ENCODE data around the gene RTN4RL2.

DNA sequence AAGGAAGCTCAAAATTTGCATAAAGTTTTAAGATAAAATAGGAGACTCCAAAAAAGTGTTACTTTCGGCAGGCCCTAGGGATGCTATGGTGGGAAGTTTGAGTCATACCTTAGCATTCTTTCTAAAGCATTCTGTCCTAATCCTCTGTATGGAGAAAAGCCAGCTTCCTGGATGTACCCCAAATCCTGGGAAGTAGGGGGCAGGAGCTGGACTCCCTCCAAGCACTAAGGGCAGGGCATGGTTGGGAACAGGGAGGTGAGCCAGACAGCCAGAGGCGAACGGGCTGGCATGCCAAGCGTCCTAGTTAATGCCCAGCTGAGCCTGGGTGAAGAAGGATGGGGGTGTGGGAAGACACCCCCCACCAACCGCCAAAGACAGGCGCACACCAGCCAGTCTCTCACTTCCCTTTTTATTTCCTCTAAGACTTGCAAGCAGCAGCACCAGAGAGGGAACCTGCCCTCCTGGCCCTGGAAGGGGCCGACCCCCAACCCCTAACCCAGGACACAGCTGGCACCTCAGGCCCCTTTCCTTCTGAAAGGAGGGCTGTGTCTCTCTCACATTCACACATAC is 23.9 kb downstream of the RTN4RL2 start:
- TF ChIP-seq POLR2AphosphoS5 (IDR thresholded peaks at IDR 0.05): no peak
- no peak for TF ChIP-seq SMC3 (conservative IDR thresholded peaks at IDR 0.05; ENCODE audit: poor library complexity)
- no peak for TF ChIP-seq MXI1 (conservative IDR thresholded peaks at IDR 0.05; ENCODE audit: poor library complexity, severe bottlenecking)
- TF ChIP-seq, protein P1, sequence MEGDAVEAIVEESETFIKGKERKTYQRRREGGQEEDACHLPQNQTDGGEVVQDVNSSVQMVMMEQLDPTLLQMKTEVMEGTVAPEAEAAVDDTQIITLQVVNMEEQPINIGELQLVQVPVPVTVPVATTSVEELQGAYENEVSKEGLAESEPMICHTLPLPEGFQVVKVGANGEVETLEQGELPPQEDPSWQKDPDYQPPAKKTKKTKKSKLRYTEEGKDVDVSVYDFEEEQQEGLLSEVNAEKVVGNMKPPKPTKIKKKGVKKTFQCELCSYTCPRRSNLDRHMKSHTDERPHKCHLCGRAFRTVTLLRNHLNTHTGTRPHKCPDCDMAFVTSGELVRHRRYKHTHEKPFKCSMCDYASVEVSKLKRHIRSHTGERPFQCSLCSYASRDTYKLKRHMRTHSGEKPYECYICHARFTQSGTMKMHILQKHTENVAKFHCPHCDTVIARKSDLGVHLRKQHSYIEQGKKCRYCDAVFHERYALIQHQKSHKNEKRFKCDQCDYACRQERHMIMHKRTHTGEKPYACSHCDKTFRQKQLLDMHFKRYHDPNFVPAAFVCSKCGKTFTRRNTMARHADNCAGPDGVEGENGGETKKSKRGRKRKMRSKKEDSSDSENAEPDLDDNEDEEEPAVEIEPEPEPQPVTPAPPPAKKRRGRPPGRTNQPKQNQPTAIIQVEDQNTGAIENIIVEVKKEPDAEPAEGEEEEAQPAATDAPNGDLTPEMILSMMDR (IDR thresholded peaks at IDR 0.05; ENCODE audit: poor library complexity, severe bottlenecking): no peak
- TF ChIP-seq, protein P2, sequence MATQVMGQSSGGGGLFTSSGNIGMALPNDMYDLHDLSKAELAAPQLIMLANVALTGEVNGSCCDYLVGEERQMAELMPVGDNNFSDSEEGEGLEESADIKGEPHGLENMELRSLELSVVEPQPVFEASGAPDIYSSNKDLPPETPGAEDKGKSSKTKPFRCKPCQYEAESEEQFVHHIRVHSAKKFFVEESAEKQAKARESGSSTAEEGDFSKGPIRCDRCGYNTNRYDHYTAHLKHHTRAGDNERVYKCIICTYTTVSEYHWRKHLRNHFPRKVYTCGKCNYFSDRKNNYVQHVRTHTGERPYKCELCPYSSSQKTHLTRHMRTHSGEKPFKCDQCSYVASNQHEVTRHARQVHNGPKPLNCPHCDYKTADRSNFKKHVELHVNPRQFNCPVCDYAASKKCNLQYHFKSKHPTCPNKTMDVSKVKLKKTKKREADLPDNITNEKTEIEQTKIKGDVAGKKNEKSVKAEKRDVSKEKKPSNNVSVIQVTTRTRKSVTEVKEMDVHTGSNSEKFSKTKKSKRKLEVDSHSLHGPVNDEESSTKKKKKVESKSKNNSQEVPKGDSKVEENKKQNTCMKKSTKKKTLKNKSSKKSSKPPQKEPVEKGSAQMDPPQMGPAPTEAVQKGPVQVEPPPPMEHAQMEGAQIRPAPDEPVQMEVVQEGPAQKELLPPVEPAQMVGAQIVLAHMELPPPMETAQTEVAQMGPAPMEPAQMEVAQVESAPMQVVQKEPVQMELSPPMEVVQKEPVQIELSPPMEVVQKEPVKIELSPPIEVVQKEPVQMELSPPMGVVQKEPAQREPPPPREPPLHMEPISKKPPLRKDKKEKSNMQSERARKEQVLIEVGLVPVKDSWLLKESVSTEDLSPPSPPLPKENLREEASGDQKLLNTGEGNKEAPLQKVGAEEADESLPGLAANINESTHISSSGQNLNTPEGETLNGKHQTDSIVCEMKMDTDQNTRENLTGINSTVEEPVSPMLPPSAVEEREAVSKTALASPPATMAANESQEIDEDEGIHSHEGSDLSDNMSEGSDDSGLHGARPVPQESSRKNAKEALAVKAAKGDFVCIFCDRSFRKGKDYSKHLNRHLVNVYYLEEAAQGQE (IDR thresholded peaks at IDR 0.05; ENCODE audit: borderline replicate concordance): no peak
- TF ChIP-seq EP300 (conservative IDR thresholded peaks at IDR 0.05; ENCODE audit: poor library complexity, severe bottlenecking): no peak
